Prostate gland (tissue), 2 donors: ENCODE results near the gene DEAF1. TPM values are rescaled to one million over a fixed set of nuclear protein-coding genes. Genes with fewer than 3 reads are reported as not detected.

Experiments
- DNase-seq: peaks from one replicate; pipeline ENCODE4 v3.0.0-alpha.2; 2019; ENCODE audit warnings: low spot score
- H3K27ac ChIP-seq, 2 donors: fragments of 200-600 bp; sonication (generic); 2 replicates each; pipeline ENCODE4 v1.5.1; 2017 to 2019
- H3K27me3 ChIP-seq: fragments of 200-600 bp; sonication (generic); replicated peaks from 2 replicates; pipeline ENCODE4 v1.5.1; 2019; ENCODE audit not compliant: insufficient read depth
- H3K36me3 ChIP-seq, 2 donors: fragments of 200-600 bp; sonication (generic); 1 replicate in 1 of 2; 2 replicates in 1 of 2; pipeline versions ENCODE4 v1.5.1 to v1.8.1; 2017 to 2019
- H3K4me1 ChIP-seq: fragments of 200-600 bp; sonication (generic); replicated peaks from 2 replicates; pipeline ENCODE4 v1.5.1; 2019
- H3K4me3 ChIP-seq, 2 donors: fragments of 200-600 bp; sonication (generic); 2 replicates each; pipeline ENCODE4 v1.5.1; 2017 to 2019
- H3K9me3 ChIP-seq: fragments of 200-600 bp; sonication (generic); 2 replicates; pipeline ENCODE4 v1.5.1; 2017
- POLR2A ChIP-seq: fragments of 450-650 bp; IDR thresholded peaks from one replicate; pipeline ENCODE4 v1.6.1; 2016; ENCODE audit warnings: antibody characterized with exemption, mild to moderate bottlenecking
- POLR2AphosphoS5 ChIP-seq: sonication (generic); formaldehyde crosslinking; IDR thresholded peaks from one replicate; pipeline ENCODE4 v1.6.1; 2017; ENCODE audit warnings: antibody characterized with exemption
- WGBS: methylation state at CpG from one replicate; pipeline ENCODE4 v1.1.5; 2018; 5-methylcytosine and 5-hydroxymethylcytosine counted together
- intact Hi-C: fragments of 100-400 bp; cut with DNase I; formaldehyde crosslinking; loops from one replicate; pipeline ENCODE4 v1.14.2; 2022
- total RNA-seq, 2 donors: library from RNA; depleted of rRNA; stranded (reverse); fragments of >200 nt; gene quantifications; one replicate each; pipeline ENCODE4 v1.1.0, GENCODE V29; 2016
- TF ChIP-seq, protein P1 (sequence below), 4 experiments: fragments of 200-600 bp in 2 of 4; fragments of 450-650 bp in 2 of 4; sonication (generic) in 2 of 4; IDR thresholded peaks; 1 replicate in 3 of 4; 2 replicates in 1 of 4; pipeline ENCODE4 v1.5.1; 2016 to 2019; ENCODE audit warnings: antibody characterized with exemption in 4 of 4, mild to moderate bottlenecking in 2 of 4, moderate library complexity in 2 of 4

Gene DEAF1
- total RNA-seq, 2 donors from 2014 or later, result 53.5 to 102 TPM

DNA sequence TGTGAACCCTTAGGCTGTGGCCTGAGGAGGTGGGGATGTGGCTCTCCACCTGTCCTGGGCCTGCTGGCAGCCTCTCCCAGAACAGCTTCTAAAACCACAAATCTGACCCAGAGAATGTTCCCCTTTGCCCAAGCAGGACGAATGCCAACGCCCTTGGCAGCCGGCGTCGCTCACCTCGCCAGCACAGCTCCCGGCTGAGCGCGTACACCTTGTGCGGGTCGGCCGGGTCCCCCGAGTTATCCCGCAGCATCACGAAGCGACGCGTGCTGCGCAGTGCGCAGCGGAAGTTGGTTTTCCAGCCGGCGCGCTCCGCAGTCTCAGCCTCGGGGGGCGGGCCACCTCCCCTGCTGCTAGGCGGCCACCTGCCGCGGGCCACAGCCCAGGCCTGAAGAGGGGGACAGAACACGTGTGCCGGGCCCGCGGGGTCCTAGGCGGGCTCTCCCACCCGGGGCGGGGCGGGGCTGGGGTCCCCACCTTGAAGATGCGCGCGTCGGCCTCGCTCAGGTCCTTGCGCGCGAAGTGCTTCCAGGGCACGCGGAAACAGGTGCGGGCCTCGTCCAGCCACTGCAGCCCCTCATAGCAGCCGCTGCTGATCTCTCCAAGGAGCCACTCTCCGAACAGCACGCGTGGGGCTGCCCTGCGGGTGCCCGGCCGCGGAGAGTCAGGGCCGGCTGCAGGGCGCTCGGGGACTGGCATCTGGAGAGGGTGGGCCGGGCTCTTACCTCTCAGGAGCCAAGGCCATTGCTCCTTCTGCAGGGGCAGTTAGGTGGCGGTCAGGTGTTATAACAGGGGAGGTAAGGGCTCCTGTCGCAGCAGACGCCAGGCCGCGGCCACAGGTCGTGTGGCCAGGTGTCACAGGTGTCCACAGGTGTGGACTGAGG lies 80.2 kb downstream of the DEAF1 start:
- Histone ChIP-seq H3K36me3 (peaks cover 11 to 14% of the 10 kb centered on the region in 2 donors), H3K27me3 (no peaks in the 10 kb centered on the region), H3K4me3 (peak overlapping the region; percentile 50 to 63), H3K4me1 (peaks cover 15% of the 10 kb centered on the region), H3K9me3 (no peaks in the 10 kb centered on the region), H3K27ac (peak overlapping the region; percentile 86 to 91)
- WGBS, result 48% methylated on average over 65 of the region's 68 CpGs
- intact Hi-C loops, result no loop called here
- DNase-seq, result peak; percentile 49
- TF ChIP-seq, protein P1, sequence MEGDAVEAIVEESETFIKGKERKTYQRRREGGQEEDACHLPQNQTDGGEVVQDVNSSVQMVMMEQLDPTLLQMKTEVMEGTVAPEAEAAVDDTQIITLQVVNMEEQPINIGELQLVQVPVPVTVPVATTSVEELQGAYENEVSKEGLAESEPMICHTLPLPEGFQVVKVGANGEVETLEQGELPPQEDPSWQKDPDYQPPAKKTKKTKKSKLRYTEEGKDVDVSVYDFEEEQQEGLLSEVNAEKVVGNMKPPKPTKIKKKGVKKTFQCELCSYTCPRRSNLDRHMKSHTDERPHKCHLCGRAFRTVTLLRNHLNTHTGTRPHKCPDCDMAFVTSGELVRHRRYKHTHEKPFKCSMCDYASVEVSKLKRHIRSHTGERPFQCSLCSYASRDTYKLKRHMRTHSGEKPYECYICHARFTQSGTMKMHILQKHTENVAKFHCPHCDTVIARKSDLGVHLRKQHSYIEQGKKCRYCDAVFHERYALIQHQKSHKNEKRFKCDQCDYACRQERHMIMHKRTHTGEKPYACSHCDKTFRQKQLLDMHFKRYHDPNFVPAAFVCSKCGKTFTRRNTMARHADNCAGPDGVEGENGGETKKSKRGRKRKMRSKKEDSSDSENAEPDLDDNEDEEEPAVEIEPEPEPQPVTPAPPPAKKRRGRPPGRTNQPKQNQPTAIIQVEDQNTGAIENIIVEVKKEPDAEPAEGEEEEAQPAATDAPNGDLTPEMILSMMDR (IDR thresholded peaks at IDR 0.05), result no peak
- TF ChIP-seq POLR2AphosphoS5, result no peak
- no peak for TF ChIP-seq POLR2A

GRCh38 chr11:614021-614622 lies 80.9 kb downstream of the DEAF1 start:
- TF ChIP-seq POLR2AphosphoS5, result no peak
- TF ChIP-seq, protein P1 (IDR thresholded peaks at IDR 0.05), result no peak
- TF ChIP-seq POLR2A, result no peak
- Histone ChIP-seq H3K36me3 (peaks cover 11 to 14% of the 10 kb centered on the region in 2 donors), H3K4me1 (peaks cover 15% of the 10 kb centered on the region), H3K9me3 (no peaks in the 10 kb centered on the region), H3K27ac (peak overlapping the region in 1 of 2 donors; percentile 91), H3K4me3 (peak overlapping the region in 1 of 2 donors; percentile 63), H3K27me3 (no peaks in the 10 kb centered on the region)
- intact Hi-C loops, result no loop called here
- DNase-seq, result no peak
- WGBS, result 57% methylated on average over 14 of the region's 14 CpGs

DNA sequence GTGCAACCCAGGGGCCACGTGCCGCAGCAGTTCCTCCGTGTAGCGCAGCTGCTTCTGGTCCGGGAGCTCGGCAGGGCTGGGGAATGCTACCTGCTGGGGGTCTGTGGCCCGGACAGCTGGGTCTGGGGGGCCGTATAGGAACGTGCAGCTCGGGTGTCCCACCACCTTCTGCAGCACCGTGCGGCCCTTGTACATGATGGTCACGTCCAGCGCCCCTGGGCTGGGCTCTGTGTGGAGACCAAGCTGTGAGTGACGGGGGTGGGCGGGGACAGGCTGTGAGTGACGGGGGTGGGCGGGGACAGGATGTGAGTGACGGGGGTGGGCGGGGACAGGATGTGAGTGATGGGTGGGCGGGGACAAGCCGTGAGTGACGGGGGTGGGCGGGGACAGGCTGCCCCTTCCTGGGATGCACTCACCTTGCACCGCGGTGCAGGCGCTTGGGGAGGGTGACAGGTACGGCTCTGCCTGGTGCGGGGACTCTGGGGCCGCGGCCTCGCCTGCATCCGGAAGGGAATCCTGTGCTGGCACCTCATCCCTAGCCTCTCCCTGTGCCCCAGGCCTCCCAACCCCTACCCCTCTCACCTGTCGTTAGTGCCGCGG lies 81.6 kb downstream of the DEAF1 start:
- Histone ChIP-seq H3K9me3 (no peaks in the 10 kb centered on the region), H3K27ac (peak overlapping the region in 1 of 2 donors; percentile 91), H3K4me3 (no peak overlapping the region), H3K27me3 (no peaks in the 10 kb centered on the region), H3K36me3 (peaks cover 14 to 15% of the 10 kb centered on the region in 2 donors), H3K4me1 (peaks cover 15% of the 10 kb centered on the region)
- peak; percentile 63 for DNase-seq
- intact Hi-C loops, result no loop called here
- TF ChIP-seq POLR2AphosphoS5, result no peak
- no peak for TF ChIP-seq POLR2A
- TF ChIP-seq, protein P1 (IDR thresholded peaks at IDR 0.05), result no peak
- 72% methylated on average over 31 of the region's 36 CpGs for WGBS

DNA sequence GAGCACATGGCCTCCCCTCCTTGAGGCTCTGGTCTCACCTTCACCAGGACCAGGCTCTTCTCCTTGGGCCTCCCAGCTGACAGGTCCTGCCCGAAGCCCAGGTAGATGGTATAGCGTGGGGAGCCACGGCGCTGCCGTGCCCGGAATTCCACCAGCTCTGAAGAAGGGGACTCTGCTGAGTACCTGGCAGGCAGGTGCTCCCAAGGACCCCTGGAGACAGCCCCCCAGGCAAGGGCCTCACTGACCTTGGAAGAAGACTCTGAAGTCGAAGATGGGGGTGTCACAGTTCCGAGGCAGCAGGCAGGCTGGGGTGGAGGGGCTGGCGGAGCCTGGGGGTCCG lies 82.1 kb downstream of the DEAF1 start:
- Histone ChIP-seq H3K36me3 (peaks cover 14 to 20% of the 10 kb centered on the region in 2 donors), H3K4me1 (peaks cover 15% of the 10 kb centered on the region), H3K9me3 (no peaks in the 10 kb centered on the region), H3K4me3 (no peak overlapping the region), H3K27ac (peak overlapping the region in 1 of 2 donors; percentile 12), H3K27me3 (no peaks in the 10 kb centered on the region)
- TF ChIP-seq, protein P1 (IDR thresholded peaks at IDR 0.05), result no peak
- TF ChIP-seq POLR2AphosphoS5 (no peak), POLR2A (no peak)
- WGBS, result 90% methylated on average over 8 of the region's 10 CpGs
- no peak for DNase-seq
- intact Hi-C loops, result no loop called here
